Transverse colon (tissue), 4 donors: ENCODE measurements around the gene KCNQ2. TPM values are rescaled to one million over a fixed set of nuclear protein-coding genes. Genes with fewer than 3 reads are reported as not detected.

Experiments used
- DNase-seq: peaks from one replicate; pipeline ENCODE4 v3.0.0-alpha.2; 2019
- H3K27ac ChIP-seq, 4 donors: fragments of 200-600 bp; sonication (generic); 2 replicates each; pipeline ENCODE4 v1.5.1; 2016 to 2018; ENCODE audit warnings: inconsistent platforms in 4 of 4
- H3K27me3 ChIP-seq: fragments of 200-600 bp; sonication (generic); 2 replicates; pipeline ENCODE4 v1.5.1; 2017; ENCODE audit warnings: inconsistent platforms
- H3K36me3 ChIP-seq, 4 donors: fragments of 200-600 bp; sonication (generic); 2 replicates each; pipeline ENCODE4 v1.5.1; 2017 to 2019; ENCODE audit warnings: inconsistent platforms in 4 of 4
- H3K4me1 ChIP-seq, 4 donors: fragments of 200-600 bp; sonication (generic); 2 replicates each; pipeline ENCODE4 v1.5.1; 2017 to 2020; ENCODE audit warnings: inconsistent platforms in 4 of 4
- H3K4me3 ChIP-seq, 4 donors: fragments of 200-600 bp; sonication (generic); 1 replicate in 1 of 4; 2 replicates in 3 of 4; pipeline versions ENCODE4 v1.5.1 to v1.6.1; 2017 to 2019; ENCODE audit warnings: inconsistent platforms in 4 of 4
- H3K9me3 ChIP-seq, 2 donors: fragments of 200-600 bp; sonication (generic); 2 replicates each; pipeline ENCODE4 v1.5.1; 2017 to 2019; ENCODE audit warnings: inconsistent platforms in 2 of 2
- EP300 ChIP-seq: sonication (generic); formaldehyde crosslinking; IDR thresholded peaks from one replicate; pipeline ENCODE4 v1.6.1; 2017; ENCODE audit warnings: antibody characterized with exemption, low read depth
- POLR2A ChIP-seq: fragments of 450-650 bp; IDR thresholded peaks from one replicate; pipeline ENCODE4 v1.6.1; 2016; ENCODE audit warnings: antibody characterized with exemption, mild to moderate bottlenecking, moderate library complexity
- POLR2AphosphoS5 ChIP-seq, 3 donors: sonication (generic); formaldehyde crosslinking; IDR thresholded peaks; one replicate each; pipeline ENCODE4 v1.6.1; 2016; ENCODE audit warnings: antibody characterized with exemption in 3 of 3
- WGBS, 2 donors: methylation state at CpG; one replicate each; pipeline ENCODE4 v1.1.5; 2018; ENCODE audit warnings: low coverage in 1 of 2; 5-methylcytosine and 5-hydroxymethylcytosine counted together
- in situ Hi-C, 4 donors: fragments of 200-750 bp; cut with MboI; loops; one replicate each; pipeline versions ENCODE4 v1.15.0 to v1.15.1; 2017; ENCODE audit warnings: low sequenced_read_pairs in 3 of 4, low pct_ligation_motif_present in 1 of 4, low pct_unique_long_range_greater_than_20kb in 1 of 4
- intact Hi-C: fragments of 100-400 bp; cut with DNase I; formaldehyde crosslinking; loops from one replicate; pipeline ENCODE4 v1.15.1; 2023; ENCODE audit warnings: low total_unique reads
- total RNA-seq, 4 donors: library from RNA; depleted of rRNA; stranded (reverse); fragments of >200 nt; gene quantifications; one replicate each; pipeline ENCODE4 v1.1.0, GENCODE V29; 2016
- TF ChIP-seq, protein P1 (sequence below), 5 experiments: fragments of 200-600 bp in 3 of 5; fragments of 450-650 bp in 2 of 5; sonication (generic) in 3 of 5; IDR thresholded peaks; 1 replicate in 2 of 5; 2 replicates in 3 of 5; pipeline ENCODE4 v1.5.1; 2016 to 2017; ENCODE audit warnings: antibody characterized with exemption in 5 of 5, inconsistent platforms in 3 of 5, mild to moderate bottlenecking in 2 of 5, moderate library complexity in 1 of 5

Gene KCNQ2
- total RNA-seq, 4 donors from 2014 or later, result 0.32 to 0.41 (median 0.37) TPM; not detected in 1

DNA sequence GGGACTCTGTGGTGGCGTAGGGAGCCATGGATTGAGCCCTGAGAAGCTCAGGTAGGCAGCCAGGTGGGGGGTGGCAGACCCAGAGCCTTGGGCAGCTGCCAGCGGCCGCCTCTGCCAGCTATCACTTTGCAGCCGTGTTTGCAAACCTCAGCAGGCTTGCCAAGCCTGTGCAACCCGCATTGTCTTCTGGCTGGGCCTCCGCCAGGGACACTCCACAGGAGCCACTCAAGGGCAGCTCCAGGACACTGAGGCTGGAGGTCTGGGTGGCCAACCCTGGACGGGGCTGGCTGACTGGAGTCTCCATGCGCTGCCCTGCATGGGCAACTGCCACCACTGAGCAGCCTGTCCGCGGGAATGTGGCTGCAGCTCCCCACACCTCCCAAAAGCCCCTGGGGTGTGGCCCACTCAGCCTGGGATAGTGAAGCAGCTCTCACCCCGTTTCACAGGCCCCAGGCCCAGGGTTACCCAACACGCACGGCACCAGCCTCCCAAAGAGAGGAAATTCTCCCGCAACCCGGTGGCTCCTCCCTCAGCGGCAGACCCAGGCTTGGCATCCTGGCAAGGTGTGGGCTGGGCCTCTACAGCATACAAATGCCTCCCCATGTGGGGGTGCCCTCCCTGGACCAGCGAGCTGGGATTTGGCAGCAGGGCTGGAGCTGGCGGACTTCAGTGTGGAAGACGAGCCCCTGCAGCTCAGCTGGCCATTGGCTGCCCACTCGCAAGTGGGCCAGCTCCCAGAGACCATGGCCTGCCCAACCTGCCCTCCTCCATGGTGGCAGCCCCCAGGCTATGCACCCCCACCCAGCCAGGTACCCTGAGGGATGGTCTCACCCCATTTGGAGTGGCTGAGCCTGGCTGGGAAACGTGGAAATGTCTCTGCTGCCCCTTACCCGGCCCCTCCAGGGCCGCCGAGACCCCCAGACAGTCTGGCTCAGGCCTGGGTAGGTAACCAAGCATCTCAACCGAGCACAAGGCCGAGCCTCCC is 114.2 kb downstream of the KCNQ2 start:
- Histone ChIP-seq H3K4me3 (no peak overlapping the region), H3K27me3 (peaks cover 55% of the 10 kb centered on the region), H3K4me1 (peaks cover 0 to 6% (median 2%) of the 10 kb centered on the region in 4 donors), H3K36me3 (no peaks in the 10 kb centered on the region), H3K27ac (no peak overlapping the region), H3K9me3 (no peaks in the 10 kb centered on the region)
- DNase-seq, result no peak
- intact Hi-C loops, result no loop called here
- 67% methylated on average over 24 of the region's 26 CpGs; no CpG with 5 or more reads in 1 of the 2 donors for WGBS, 2 donors
- in situ Hi-C loops, result no loop called here
- no peak for TF ChIP-seq POLR2AphosphoS5 (IDR thresholded peaks at IDR 0.05)
- TF ChIP-seq EP300, result no peak
- TF ChIP-seq POLR2A, result no peak
- TF ChIP-seq, protein P1, sequence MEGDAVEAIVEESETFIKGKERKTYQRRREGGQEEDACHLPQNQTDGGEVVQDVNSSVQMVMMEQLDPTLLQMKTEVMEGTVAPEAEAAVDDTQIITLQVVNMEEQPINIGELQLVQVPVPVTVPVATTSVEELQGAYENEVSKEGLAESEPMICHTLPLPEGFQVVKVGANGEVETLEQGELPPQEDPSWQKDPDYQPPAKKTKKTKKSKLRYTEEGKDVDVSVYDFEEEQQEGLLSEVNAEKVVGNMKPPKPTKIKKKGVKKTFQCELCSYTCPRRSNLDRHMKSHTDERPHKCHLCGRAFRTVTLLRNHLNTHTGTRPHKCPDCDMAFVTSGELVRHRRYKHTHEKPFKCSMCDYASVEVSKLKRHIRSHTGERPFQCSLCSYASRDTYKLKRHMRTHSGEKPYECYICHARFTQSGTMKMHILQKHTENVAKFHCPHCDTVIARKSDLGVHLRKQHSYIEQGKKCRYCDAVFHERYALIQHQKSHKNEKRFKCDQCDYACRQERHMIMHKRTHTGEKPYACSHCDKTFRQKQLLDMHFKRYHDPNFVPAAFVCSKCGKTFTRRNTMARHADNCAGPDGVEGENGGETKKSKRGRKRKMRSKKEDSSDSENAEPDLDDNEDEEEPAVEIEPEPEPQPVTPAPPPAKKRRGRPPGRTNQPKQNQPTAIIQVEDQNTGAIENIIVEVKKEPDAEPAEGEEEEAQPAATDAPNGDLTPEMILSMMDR (IDR thresholded peaks at IDR 0.05), result no peak

DNA sequence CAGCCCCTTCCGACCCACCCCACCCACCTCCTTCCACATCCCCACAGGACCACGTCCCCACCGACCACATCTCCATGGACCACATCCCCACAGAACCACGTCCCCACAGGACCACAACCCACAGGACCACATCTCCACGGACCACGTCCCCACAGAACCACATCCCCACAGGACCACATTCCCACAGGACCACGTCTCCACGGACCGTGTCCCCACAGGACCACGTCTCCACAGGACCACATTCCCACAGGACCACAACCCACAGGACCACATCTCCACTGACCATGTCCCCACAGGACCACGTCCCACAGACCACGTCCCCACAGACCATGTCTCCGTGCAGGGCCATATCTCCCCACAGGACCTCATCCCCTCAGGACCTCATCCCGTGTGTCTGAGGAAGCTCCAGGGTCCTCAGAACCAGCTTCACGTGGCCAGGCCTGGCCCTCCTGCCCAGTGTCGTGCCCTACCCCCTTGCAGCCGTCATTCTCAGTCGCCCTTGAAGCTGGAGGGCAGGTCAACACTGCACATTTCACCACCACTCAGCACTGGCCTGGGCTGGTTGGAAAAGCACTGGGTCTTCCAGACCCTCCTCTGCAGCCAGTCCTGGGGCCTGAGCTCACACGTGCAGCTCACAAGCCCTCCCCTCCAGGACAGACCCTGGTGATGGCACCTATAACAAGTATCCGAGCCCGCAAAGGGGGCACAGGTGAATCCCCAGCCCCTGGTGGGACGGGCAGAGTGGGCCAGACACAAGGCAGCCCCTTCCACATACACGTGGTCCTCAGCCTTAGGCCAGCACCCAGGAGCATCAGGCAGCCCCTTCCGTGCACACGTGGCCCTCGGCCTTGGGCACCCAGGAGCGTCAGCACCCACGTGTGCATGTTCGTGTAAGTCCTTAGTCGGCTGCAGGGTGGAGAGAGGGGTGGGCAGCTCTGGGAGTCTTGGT is 115.2 kb downstream of the KCNQ2 start:
- H3K4me3 ChIP-seq, result no peak overlapping the region
- H3K27me3 ChIP-seq, result peaks cover 51% of the 10 kb centered on the region
- in situ Hi-C loops (no loop called here), intact Hi-C loops (no loop called here)
- DNase-seq, result no peak
- no peaks in the 10 kb centered on the region for H3K36me3 ChIP-seq
- H3K4me1 ChIP-seq, result peaks cover 0 to 9% (median 2%) of the 10 kb centered on the region in 4 donors
- no peak overlapping the region for H3K27ac ChIP-seq
- no peak for TF ChIP-seq POLR2A
- no peak for TF ChIP-seq POLR2AphosphoS5 (IDR thresholded peaks at IDR 0.05)
- TF ChIP-seq, protein P1 (IDR thresholded peaks at IDR 0.05), result no peak
- no peak for TF ChIP-seq EP300
- 44 to 78% methylated on average over 6 to 30 of the region's 30 CpGs for WGBS, 2 donors
- H3K9me3 ChIP-seq, result no peaks in the 10 kb centered on the region

DNA sequence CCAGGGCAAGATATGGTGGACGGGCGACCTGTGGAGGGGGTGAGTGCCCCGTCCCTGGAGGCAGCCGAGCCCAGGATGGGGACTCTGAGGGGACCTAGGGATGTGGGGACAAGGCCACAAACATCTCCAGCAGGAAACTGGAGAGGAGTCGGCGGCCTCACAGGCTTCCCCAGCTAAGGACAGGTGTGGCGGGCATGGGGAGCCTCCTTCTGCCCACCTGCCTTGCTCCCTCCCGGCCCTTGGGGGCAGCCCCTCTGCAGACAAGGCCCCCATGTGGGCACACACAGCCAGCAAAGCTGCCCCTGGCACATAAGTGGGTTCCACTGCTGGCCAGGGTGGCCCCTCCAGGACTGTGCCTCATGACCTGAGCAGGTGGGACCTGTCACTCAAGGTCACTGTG is 115.9 kb downstream of the KCNQ2 start:
- intact Hi-C loops, result no loop called here
- no peaks in the 10 kb centered on the region for H3K9me3 ChIP-seq
- H3K27me3 ChIP-seq, result peaks cover 44% of the 10 kb centered on the region
- no peak for TF ChIP-seq EP300
- no peak for TF ChIP-seq POLR2A
- TF ChIP-seq POLR2AphosphoS5 (IDR thresholded peaks at IDR 0.05), result no peak
- TF ChIP-seq, protein P1 (IDR thresholded peaks at IDR 0.05), result no peak
- no peak overlapping the region for H3K4me3 ChIP-seq
- H3K27ac ChIP-seq, result no peak overlapping the region
- H3K36me3 ChIP-seq, result no peaks in the 10 kb centered on the region
- DNase-seq, result no peak
- WGBS, 2 donors, result 85% methylated on average over 8 of the region's 8 CpGs; no CpG with 5 or more reads in 1 of the 2 donors
- peaks cover 0 to 9% (median 2%) of the 10 kb centered on the region in 4 donors for H3K4me1 ChIP-seq
- in situ Hi-C loops, result no loop called here
